AG04450 (cell line): Measurements from ENCODE around the gene LBH. TPM values are rescaled to one million over a fixed set of nuclear protein-coding genes. Genes with fewer than 3 reads are reported as not detected.
A peak's percentile ranks its signal among the peaks of the same experiment; 100 is the strongest.

ENCODE experiments used
- CTCF ChIA-PET: fragments of 300-600, 350-600 bp; formaldehyde crosslinking; extraction: SDS; loops from one replicate; lab custom pipeline; 2022; ENCODE audit warnings: antibody characterized with exemption, inconsistent platforms; lab: Charles Lee
- POLR2A ChIA-PET: fragments of 350-600 bp; formaldehyde crosslinking; extraction: SDS; loops from one replicate; lab custom pipeline; 2021; ENCODE audit warnings: antibody characterized with exemption, inconsistent platforms; lab: Yijun Ruan, JAX
- DNase-seq: peaks from one replicate; pipeline ENCODE4 v3.0.0-alpha.2; 2011; ENCODE audit warnings: low read depth, low spot score
- H3K27ac ChIP-seq: one replicate; pipeline ENCODE4 v1.5.1; 2012; ENCODE audit warnings: low read depth, low read length, control low read depth
- H3K27me3 ChIP-seq: one replicate; pipeline ENCODE4 v1.6.0; 2012; ENCODE audit warnings: low read length; ENCODE audit not compliant: control insufficient read depth, insufficient read depth
- H3K4me3 ChIP-seq: 2 replicates; pipeline ENCODE4 v1.5.1; 2011; ENCODE audit warnings: mild to moderate bottlenecking, low read depth, low read length, control low read depth
- H3K9me3 ChIP-seq: 2 replicates; pipeline ENCODE4 v1.5.1; 2012; ENCODE audit warnings: low read length; ENCODE audit not compliant: control insufficient read depth, insufficient read depth
- polyA minus RNA-seq: library from RNA; depleted of rRNA, polyadenylated mRNA; stranded (reverse); fragments of >200 nt; gene quantifications from 2 replicates; pipeline ENCODE4 v1.2.3, GENCODE V29; 2011; rRNA and poly(A)+ RNA removed
- polyA plus RNA-seq: library from polyadenylated mRNA; depleted of rRNA; stranded (reverse); fragments of >200 nt; gene quantifications from 2 replicates; pipeline ENCODE4 v1.2.3, GENCODE V29; 2011; rRNA removed
- TF ChIP-seq, protein P1 (sequence below): IDR thresholded peaks from 2 replicates; pipeline ENCODE4 v1.5.1; 2011; ENCODE audit warnings: low read depth, low read length, control low read depth, inconsistent platforms

LBH gene
- 381 and 463 TPM in 2 replicates for polyA plus RNA-seq
- polyA minus RNA-seq = 582 and 710 TPM in 2 replicates

DNA sequence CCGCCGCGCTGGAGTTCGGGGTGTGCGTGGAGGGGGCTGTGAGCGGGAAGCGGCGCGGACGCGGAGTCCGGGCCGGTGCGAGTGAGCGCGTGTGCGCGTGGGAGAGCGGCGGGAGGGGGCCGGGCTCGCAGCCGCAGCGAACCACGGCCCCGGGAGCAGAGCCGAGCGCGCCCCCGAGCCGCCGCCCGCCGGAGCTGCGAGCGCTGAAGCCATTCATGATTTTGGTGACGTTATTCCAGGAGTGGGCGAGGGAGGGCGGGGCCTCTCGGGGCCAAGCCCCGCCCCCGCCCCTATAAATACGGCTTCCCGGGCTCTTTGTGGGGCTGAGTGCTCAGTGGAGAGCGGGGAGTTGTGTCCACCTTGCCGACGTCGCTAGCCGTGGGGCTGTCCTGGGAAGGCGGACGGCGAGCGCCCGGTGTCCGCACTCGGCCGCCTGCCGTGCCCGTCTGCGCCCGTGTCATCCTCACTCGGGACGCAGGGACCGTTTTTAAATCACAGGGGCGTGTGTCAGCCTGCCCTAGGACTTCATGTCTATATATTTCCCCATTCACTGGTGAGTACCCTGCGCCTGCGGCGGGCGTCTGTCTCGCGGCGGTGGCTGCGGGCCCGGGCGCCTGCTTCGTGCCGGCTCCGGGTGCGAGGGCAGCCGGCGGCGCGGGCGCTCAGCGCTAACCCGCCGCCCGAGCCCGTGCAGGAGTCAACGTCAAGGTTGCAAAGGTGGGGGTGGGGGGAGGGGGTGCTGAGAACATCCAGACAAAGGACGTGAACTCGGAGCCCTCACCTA, at the start of gene LBH:
Gene LBH (plus strand): TSS at position 323 of the 784 bp plus-strand sequence. CDS start 205 bp downstream, at position 528.
- ChIA-PET CTCF (interaction anchor here (0.7 to 6.0 kb wide), 3 partner anchors 23 to 481 kb away, joined by 3 to 37 read pairs (median 37); no protein-coding TSS in a partner anchor), POLR2A (interaction anchor here (0.6 to 5.0 kb wide), 66 partner anchors 9 to 1088 kb away, joined by 3 to 81 read pairs (median 5); no protein-coding TSS in a partner anchor)
- peak; percentile 85 for DNase-seq
- peak within 1 kb of the TSS; percentile 65 for H3K27ac ChIP-seq
- TF ChIP-seq, protein P1, sequence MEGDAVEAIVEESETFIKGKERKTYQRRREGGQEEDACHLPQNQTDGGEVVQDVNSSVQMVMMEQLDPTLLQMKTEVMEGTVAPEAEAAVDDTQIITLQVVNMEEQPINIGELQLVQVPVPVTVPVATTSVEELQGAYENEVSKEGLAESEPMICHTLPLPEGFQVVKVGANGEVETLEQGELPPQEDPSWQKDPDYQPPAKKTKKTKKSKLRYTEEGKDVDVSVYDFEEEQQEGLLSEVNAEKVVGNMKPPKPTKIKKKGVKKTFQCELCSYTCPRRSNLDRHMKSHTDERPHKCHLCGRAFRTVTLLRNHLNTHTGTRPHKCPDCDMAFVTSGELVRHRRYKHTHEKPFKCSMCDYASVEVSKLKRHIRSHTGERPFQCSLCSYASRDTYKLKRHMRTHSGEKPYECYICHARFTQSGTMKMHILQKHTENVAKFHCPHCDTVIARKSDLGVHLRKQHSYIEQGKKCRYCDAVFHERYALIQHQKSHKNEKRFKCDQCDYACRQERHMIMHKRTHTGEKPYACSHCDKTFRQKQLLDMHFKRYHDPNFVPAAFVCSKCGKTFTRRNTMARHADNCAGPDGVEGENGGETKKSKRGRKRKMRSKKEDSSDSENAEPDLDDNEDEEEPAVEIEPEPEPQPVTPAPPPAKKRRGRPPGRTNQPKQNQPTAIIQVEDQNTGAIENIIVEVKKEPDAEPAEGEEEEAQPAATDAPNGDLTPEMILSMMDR = no peak
- H3K27me3 ChIP-seq = no peaks in the 10 kb centered on the region
- peak within 1 kb of the TSS; percentile 89 for H3K4me3 ChIP-seq
- no peaks in the 10 kb centered on the region; the same call in 1 of the 2 replicates for H3K9me3 ChIP-seq

DNA sequence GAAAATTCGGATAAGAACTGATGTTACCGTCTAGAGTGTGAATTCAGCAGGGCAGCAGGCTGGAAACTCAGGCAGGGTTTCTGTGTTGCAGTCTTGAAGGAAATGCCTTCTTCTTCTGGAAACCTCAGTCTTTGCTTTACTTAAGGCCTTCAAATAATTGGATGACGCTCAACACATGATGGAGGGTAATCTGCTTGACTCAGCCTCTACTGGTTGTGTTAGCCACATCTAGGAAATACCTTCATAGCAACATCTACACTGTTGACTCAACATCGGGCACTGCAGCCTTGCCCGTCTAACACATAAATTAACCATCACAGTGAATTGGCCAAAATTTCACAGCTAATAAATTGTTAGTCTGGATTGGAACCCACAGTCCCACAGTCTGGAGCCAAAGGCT, 47.3 kb upstream of the LBH start:
- H3K9me3 ChIP-seq = no peaks in the 10 kb centered on the region
- ChIA-PET CTCF (interaction anchor here (1.9 kb wide), 2 partner anchors 19 to 528 kb away, joined by 8 to 13 read pairs; no protein-coding TSS in a partner anchor), POLR2A (no interaction called here)
- no peak for DNase-seq
- peaks cover 9% of the 10 kb centered on the region for H3K27me3 ChIP-seq
- H3K4me3 ChIP-seq = no peak overlapping the region
- TF ChIP-seq, protein P1 = no peak
- no peak overlapping the region for H3K27ac ChIP-seq

DNA sequence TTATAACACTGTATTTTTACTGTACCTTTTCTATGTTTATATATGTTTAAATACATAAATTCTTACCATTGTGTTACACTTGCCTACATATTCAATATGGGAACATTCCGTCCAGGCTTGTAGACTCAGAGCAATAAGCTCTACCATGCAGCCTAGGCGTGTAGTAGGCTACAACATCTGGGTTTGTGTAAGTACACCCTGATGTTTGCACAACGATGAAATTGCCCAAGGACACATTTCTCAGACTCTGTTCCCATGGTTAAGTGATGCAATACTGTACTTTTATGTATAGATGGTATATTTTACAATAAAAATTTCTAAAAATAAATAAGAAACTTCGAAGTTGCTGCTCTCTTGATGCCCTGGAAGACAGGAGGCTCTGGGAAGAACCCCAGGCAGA, 46.2 kb upstream of the LBH start:
- H3K27me3 ChIP-seq = peaks cover 7% of the 10 kb centered on the region
- CTCF ChIA-PET = interaction anchor here (1.2 to 1.9 kb wide), 3 partner anchors 20 to 526 kb away, joined by 3 to 13 read pairs (median 8); no protein-coding TSS in a partner anchor
- TF ChIP-seq, protein P1 = no peak
- POLR2A ChIA-PET = interaction anchor here (0.6 kb wide), 1 partner anchor 89 kb away, joined by 4 read pairs; no protein-coding TSS in a partner anchor
- DNase-seq = peak; percentile 21
- H3K4me3 ChIP-seq = no peak overlapping the region
- H3K9me3 ChIP-seq = no peaks in the 10 kb centered on the region
- no peak overlapping the region for H3K27ac ChIP-seq

DNA sequence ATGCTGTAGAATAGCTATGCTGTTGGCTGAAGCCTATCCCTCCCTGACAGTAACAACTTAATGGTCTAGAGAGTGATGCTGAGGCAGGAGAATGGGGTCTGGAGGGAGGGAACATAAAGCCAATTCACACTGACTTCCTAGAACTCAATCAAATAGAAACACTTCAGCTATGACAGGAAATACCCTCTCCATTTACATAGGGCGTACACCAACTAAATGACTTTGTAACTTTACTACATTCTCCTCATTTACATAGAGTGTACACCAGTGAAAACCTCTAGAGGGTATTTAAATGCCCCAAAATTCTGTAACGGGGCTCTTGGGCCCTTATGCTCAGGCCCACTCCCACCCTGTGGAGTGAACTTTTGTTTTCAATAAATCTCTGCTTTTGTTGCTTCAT, 43.0 kb upstream of the LBH start:
- Histone ChIP-seq H3K4me3 (no peak overlapping the region), H3K9me3 (no peaks in the 10 kb centered on the region), H3K27me3 (peaks cover 11% of the 10 kb centered on the region), H3K27ac (no peak overlapping the region)
- no peak for DNase-seq
- TF ChIP-seq, protein P1 = no peak
- POLR2A ChIA-PET = no interaction called here
- CTCF ChIA-PET = no interaction called here

DNA sequence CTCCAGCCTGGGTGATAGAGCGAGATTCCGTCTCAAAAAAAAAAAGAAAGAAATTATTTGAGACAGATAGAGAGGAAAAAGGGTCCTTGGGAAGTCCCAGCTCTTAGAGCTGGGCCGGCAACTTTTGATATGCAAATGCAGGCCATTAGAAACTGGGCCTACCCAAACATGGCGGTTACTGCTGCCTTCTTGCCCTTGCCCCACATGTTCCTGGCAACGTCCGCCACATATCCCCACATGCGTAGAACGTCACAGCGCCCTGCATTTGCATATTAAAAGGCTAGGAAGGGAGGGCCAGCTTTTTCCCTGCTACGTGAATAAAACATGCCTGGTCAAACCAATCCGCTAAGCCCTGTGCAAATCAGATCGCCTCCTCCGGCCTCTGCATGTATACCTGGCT, 40.7 kb upstream of the LBH start:
- Histone ChIP-seq H3K9me3 (no peaks in the 10 kb centered on the region), H3K27ac (no peak overlapping the region), H3K4me3 (no peak overlapping the region), H3K27me3 (peaks cover 11% of the 10 kb centered on the region)
- no peak for DNase-seq
- POLR2A ChIA-PET = no interaction called here
- TF ChIP-seq, protein P1 = no peak
- CTCF ChIA-PET = no interaction called here
